T follicular helper cell (primary cell): Measurements from ENCODE around the gene TMTC2.
"Not testable (repeated sequence)": the region's sequence is repeated elsewhere in the genome, so short reads cannot be mapped to it uniquely, and the experiment has no call there.

Experiments
- DNase-seq: peaks from one replicate; pipeline ENCODE4 v3.0.0-alpha.2; 2020; ENCODE audit warnings: low read depth

TMTC2 gene

GRCh38 chr12:82841487-82841904 is 154.8 kb downstream of the TMTC2 start:
- DNase-seq: no peak

GRCh38 chr12:82842480-82842879 is 155.8 kb downstream of the TMTC2 start:
- DNase-seq: no peak

- DNase-seq: not testable (repeated sequence)
Measured at GRCh38 chr12:82845076-82845475, 158.4 kb downstream of the TMTC2 start.

DNA sequence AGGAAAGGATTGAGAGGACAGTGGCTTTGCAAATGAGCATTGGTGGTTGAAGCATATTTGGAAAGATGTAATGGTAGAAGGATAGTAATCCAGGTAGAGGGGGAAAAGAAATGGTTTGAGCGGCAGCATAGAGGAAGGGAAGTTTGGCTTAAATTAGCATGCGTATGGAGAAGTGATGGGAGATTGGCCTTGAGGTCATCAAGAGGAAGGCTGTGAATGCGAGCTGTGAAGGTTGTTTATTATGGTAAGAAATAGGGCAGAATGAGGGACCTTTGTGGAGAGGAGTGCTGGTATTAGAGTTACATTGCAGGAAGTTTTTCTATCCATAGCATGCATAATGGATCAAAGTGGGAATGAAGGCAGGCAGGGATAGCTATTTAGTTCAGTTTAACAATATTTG is 162.1 kb downstream of the TMTC2 start:
- DNase-seq: no peak

- no peak for DNase-seq
Measured at GRCh38 chr12:82852529-82852928, 165.8 kb downstream of the TMTC2 start.

- DNase-seq: no peak
Measured at GRCh38 chr12:82855872-82856271, 169.2 kb downstream of the TMTC2 start.

GRCh38 chr12:82857276-82857675 is 170.6 kb downstream of the TMTC2 start:
- no peak for DNase-seq

DNA sequence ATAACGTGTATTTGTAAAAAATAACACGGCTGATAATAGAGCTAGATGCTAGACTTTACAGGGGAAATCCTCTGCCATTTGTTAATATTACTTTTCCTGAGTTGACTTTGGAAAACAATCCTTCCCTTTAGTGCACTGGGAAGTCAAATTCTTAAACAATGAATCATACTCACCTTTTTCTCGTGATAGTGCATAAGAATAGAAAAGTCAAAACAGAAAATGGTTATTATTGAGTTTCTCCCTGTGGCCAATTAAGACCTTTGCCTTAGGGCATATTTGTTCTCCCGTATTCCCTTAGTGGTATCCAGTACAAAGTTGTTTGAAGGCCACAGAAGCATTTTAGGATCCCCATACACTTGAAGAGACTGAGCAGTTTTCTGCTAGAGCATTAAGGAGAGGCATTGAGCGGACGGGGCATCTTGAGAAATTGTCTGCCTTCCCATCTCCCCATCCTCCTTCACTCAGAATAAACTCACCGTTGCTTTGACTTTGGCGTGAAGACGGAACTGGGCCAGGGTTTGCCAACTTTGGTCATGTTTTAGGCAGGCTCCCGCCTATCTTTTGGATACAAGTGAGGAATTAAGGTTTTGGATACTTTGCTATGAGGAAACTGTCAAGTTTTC is 171.3 kb downstream of the TMTC2 start:
- DNase-seq: no peak

DNA sequence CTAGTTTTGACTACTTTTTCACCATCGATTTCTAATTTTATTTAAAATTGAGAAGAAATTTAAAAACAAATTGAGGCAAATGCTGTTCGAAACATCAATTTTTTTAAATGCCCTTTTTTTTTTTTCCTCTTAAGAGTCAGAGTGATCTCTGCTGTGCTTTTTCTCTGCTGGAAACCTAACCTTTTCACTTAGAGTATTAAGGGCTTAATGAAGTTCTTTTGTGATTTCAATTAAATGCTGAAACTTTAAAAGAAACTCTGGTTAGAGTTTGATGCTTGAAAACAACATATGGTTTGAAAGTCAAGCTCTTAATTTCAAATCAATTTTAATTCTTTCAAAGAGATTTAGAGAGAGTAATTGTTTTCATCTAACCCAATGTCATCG is 171.8 kb downstream of the TMTC2 start:
- no peak for DNase-seq

DNA sequence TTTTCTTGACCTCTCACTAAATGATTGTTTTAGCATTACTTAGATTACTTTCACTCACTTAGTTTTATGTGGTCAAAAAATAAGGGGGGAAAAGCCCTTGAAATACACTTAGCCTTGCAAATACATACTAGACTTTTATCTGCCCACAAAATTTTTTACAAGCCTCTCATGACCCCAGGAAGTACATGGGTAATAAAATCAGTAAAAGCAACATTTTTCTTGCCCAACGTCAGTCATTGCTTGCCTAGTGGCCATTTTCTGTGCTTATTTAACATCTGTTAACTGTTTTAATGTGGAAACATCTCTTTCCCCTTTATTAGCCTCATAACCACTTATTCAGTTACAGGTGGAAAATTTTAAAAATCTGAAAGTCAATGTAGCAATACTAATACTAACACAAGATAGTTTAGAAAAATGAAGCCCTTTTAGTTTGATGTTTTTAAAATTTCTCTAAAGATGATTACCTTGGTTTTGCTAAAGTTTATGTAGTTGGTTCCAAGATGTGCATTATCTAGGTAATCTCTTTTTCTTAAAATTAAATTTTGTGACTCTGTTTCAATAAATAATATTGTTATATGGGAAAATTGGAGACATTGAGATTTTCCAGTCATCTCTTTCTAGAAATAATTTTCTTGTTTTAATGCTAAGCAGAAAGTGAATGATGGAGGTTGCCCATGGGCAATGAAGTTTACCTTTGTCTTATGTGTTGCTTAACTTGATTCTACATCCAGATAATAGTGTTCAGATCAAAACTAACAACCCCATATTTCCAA is 175.5 kb downstream of the TMTC2 start:
- no peak for DNase-seq

DNA sequence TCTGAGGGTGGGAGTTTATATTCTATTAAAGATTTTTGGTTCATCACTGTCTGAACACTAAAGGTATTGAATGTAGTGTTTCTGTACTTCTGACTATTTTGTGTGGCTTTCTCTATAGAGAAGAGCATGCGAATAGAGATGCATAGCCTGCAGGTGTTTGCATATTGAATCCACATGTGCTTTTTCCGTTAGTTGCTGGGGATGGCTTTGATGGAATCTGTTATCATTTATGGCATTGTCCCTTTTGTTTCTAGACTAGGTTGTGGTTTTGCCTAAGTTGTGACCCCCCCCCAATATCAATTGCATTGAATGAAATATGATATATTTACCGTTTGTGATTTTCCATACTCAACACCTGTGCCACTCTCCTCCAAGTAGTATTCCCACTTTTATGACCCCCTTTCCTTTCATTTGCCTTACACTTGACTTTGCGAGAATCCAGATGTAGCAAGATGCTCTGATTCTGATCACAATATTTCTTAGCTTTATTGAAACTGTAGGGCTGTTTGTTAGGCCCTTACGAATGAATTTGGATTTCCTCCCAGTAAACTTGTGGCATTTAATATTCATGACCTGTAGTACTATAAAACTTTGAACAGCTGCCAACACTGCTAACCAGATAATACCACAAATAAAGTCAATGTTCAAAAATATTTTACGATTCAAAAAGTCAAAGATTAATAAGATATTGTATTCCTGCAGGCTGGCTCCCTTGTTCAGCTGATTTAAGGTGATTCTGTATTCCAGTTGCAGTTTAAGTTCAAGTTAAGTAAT is 176.4 kb downstream of the TMTC2 start:
- no peak for DNase-seq

GRCh38 chr12:82866227-82866775 is 179.6 kb downstream of the TMTC2 start:
- DNase-seq: no peak

- no peak for DNase-seq
Measured at GRCh38 chr12:82866946-82867345, 180.2 kb downstream of the TMTC2 start.

GRCh38 chr12:82867762-82868500 is 181.2 kb downstream of the TMTC2 start:
- no peak for DNase-seq

DNA sequence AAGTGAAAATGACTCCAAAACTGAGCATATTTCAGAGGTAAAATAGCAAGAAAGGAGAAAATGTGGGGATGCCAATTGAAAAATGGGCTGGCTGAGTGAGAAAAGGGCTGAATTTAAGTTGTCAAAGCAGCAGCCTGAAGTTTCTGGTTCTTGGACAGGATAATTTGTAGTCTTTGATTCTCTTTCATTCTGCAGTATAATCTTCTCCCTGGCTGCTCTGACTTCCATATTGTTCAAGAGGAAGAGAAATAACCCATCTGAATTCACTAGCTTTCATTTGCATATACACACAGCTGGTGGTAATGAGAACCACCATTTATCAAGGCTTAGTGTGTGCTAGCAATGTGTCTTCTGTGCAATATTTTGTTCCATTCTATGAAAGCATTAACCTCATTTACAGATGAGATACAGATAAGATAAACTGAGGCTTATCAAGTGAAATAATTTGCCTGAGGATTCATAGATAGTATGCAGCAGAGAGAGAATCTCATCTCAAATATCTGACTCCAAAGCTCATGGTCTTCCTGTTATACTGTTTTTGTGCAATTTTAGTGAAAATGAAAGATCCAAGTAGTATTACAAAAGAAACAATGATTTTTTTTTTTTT is 184.2 kb downstream of the TMTC2 start:
- no peak for DNase-seq

DNA sequence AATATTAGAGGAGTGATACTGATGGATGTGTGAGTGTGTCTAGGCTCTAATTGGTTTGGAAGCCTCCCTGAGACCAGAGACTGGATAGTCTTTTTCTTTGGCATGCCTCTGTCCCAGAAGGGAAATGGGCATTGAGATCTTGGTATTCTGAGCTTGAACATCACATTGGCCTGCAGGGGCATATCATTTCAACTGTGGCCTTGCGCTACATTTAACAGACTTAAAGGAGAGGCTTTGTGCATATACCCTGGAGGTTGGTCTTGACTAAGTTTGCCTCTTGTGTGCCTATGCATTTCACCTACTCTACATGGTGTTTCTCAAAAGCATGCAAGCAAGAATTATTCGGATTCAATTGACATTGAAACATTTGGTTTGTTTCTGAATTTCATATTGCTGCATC is 185.4 kb downstream of the TMTC2 start:
- DNase-seq: no peak

DNA sequence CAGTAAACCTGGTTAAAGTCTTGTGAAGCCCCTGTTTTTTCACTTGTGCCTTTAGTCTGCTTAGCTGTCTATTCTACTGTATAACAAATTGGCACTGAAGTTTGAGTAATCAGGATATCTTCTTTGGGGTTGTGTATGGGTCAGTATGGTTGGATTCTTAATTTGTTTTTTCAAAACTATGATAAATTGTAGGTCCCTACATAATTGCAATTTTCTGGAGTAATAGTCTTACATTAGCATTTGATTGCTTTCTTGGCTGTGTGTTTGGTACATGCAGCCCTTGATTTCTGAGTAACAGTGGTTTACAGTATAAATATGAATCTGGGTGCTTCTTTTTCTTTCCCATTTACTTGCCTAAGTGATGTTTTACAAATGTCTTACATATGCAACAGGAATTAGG is 186.6 kb downstream of the TMTC2 start:
- DNase-seq: no peak

DNA sequence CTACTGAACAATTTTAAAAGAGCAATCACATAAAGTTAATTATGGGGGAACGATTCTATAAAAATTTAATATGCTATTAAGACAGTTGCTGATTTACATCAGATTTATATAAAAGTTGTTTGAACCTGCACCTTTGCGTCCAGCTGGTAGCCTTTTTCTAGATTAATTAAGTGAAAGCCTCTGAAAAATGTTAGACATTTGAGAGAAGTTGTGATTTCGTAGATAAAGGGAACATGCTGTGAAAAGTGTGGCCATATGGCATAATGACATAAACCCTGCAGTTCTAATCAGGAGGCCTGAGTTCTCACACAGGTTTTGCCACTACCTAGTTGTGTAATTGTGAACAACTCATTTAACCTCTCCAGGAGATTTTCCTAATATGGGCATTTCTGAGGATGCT is 187.2 kb downstream of the TMTC2 start:
- DNase-seq: no peak

- DNase-seq: no peak
Measured at GRCh38 chr12:82874945-82875344, 188.2 kb downstream of the TMTC2 start.

- DNase-seq: no peak
Measured at GRCh38 chr12:82876075-82876474, 189.4 kb downstream of the TMTC2 start.

DNA sequence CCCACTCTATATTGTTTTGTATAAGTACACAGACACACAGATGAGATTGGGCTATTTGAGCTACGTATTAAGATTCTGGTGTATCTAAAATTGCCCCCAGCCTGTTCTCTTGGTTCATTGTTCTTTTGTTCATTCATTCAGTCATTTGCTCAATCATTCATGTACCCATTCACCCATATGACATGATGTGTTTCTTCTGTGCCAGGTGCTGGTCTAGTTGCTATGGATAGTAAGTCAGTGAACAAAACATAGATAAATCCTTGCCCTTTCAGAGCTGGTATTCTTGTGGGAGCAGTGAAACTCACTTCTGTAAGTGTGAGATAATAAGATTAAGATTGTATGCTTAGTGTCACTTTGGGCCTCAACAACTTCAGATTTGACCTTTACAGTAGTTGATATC is 191.3 kb downstream of the TMTC2 start:
- no peak for DNase-seq
